GM12801 (cell line): ENCODE data around the gene HS3ST4.

Experiments
- TF ChIP-seq, protein P1 (sequence below): IDR thresholded peaks from one replicate; pipeline ENCODE4 v1.5.1; 2011; ENCODE audit warnings: control low read depth; ENCODE audit not compliant: insufficient read length; ENCODE audit errors: extremely low read depth

Gene HS3ST4

DNA sequence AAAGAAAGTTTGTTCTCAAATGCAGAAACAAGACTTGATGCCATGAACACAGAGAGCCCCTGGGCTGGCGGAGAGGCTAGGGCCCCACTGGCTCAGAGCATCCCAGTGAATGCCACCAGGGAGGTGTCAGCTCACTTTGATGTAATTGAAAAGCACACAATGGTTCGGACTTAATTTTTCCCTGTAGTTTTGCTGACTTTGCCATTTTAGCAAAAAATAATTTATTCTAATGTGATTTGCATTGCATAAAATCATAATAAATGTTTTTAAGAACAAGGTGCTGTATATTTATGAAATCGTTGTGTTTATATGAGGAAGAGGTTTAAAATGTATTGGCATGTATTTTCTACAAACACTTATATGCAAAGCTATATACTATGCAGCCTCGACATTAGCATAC, 140.5 kb downstream of the HS3ST4 start:
- TF ChIP-seq, protein P1, sequence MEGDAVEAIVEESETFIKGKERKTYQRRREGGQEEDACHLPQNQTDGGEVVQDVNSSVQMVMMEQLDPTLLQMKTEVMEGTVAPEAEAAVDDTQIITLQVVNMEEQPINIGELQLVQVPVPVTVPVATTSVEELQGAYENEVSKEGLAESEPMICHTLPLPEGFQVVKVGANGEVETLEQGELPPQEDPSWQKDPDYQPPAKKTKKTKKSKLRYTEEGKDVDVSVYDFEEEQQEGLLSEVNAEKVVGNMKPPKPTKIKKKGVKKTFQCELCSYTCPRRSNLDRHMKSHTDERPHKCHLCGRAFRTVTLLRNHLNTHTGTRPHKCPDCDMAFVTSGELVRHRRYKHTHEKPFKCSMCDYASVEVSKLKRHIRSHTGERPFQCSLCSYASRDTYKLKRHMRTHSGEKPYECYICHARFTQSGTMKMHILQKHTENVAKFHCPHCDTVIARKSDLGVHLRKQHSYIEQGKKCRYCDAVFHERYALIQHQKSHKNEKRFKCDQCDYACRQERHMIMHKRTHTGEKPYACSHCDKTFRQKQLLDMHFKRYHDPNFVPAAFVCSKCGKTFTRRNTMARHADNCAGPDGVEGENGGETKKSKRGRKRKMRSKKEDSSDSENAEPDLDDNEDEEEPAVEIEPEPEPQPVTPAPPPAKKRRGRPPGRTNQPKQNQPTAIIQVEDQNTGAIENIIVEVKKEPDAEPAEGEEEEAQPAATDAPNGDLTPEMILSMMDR, result no peak

DNA sequence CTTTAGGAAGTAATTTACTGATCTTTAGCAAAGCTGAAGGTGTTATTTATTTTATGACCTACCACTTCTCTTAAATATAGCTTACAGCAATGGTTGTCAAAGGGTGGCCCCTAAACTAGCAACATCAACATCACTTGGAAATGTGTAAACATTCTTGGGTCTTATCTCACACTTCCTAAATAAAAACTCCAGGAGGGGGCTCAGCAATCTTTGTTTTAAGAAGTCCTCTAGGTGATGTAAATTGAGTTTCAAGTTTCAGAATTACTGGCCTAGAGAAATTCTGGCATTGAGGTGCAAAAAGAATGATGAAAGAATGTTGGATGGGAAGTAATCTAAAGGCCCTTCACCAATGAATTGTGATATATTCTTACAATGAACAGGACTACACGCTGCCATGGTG, 142.3 kb downstream of the HS3ST4 start:
- TF ChIP-seq, protein P1, result no peak

DNA sequence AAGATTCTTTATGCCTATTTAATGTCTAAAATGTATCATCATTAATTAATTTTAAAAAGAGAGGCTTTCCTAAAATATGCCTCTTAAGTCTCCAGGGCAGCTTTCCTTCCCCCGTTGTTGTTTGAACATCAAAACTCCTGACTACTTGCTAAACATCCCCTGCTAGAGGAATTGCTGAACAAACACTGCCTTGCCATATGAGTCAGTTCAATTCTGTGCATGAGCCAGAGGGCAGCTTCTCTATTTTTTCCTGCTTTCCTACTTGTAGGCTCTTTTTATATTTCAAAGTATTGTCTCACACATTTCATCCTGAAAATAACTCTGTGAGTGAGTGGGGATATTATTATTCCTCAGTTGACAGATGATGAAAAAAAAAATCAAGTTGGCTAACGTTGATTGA, 143.4 kb downstream of the HS3ST4 start:
- TF ChIP-seq, protein P1, result no peak

DNA sequence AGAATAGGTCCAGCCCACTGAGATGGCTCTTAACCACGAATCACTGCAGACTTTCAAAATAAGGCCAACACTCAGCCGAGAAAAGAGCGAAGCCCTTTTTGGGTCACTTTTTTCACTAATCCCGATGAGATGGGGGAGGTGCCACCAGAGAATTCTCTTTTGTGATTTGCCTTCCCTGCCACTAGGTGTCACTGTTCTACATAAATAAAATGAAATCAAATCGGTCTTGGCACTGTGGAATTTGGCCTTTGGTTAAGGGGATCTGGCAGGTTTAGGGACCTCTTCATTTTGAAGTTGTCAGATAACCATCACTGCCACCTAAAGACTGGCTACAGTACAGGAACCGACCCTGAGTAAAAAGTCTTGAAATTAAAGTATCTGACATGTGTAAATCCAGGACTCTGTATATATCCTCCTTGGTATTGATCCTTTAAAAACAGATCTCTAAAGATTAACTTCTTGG, 147.0 kb downstream of the HS3ST4 start:
- TF ChIP-seq, protein P1, result no peak

DNA sequence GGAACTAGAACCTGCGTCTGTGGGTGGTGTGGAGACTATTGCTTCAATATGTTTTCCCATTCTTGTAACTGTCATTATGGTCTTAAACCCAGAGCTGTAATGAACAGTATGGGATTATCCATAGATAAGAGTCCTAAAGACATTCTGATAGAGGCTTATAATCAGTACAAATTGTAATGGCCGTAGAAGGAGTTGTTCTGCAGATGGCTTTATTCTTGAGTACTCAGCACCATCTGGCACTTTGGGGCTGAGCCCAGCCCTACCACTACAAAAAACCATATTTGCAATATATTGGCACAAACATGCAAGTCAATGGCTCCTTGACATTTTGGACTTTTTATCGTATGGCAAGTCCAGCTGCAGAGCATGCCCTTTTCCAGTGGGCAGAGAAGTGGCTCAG, 150.0 kb downstream of the HS3ST4 start:
- TF ChIP-seq, protein P1, result no peak

DNA sequence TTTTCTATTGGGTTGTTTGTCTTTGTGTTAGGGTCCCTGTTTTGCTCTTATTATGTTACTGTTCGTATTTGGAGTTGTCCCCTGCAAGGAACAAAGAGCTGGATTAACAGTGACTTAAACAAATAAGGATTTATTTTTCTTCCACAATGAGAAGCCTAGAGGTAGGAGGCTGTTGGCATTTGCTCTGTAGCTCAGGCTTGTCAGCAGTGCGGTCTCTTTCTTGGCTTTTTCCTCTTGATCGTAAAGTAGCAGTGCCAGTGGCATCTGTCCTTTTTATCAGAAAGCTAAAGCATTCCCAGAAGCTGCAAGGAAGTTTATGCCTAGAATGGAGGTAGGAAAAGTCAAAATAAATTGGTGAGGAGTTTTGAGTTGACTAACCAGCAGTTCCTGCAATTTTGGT, 154.1 kb downstream of the HS3ST4 start:
- TF ChIP-seq, protein P1, result no peak

DNA sequence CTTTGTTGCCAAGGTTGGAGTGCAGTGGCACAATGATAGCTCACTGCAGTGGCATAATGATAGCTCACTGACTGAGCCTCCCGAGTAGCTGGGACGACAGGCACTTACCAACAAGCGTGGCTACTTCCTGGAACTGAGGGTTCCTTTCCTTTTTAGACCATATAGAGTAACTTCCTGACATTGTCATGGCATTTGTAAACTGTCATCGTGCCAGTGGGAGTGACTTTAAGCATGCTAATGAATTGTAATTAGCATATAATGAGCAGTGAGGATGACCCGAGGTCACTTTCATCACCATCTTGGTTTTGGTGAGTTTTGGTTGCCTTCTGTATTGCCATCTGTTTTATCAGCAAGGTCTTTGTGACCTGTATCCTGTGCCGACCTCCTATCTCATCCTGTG, 162.4 kb downstream of the HS3ST4 start:
- TF ChIP-seq, protein P1, result no peak

DNA sequence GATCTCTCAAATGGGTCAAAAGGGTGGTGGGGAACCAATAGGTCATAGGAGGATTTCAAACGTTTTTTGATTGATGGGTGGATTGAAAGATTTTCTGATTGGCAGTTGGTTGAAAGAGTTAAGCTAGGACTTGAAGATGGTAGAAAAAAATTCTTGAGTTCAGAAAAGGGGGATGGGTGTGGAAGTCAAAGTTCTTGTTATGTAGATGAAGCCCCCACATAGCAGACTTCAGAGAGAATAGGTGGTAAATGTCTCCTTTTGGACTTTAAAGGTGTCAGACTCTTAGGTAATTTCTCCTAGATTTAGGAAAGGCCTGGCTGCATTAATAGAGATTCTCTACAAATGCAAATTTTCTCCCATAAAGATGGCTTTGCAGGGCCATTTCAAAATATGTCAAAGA, 163.3 kb downstream of the HS3ST4 start:
- TF ChIP-seq, protein P1, result no peak
